Measurements from ENCODE around the gene MARK2. TPM values are rescaled to one million over a fixed set of nuclear protein-coding genes. Genes with fewer than 3 reads are reported as not detected.

Gene MARK2
- total RNA-seq, 2 donors from 2014 or later: 39.7 to 39.8 TPM

DNA sequence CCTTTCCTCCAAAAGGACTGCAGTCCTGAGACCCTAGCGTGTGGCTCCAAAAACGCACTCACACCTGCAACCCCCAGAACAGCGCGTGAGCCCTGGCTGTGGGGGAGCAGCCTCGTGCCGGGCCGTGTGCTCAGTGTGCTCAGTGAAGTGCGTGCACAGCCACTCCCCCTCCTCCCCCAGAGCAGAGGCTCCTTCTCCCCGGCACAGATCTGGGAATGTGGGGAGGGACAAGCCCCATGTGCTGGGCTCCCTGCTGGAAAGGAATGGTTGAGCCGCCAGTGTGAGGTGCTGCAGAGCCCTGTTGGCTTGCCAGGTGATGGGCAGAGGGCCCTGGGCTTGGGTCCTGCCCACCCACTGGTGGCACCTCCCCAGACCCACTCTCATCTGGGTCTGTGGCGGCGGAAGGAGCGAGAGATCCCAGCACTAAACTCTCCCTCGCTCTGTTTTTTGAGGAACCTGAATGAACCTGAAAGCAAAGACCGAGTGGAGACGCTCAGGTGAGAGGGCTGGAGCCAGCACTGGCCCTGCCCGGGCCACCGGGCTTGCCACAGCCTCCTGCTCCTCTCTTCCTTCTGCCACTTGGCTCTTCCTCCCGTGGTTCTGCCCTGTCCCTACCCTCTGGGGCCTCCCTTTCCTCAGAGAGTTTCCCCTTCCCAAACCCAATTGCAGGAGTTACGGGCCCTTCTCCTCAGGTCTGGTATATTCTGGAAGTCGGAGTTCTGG lies 69.1 kb downstream of the MARK2 start:
- no peaks in the 10 kb centered on the region for H3K27me3 ChIP-seq (ENCODE audit: control insufficient read depth, insufficient read depth, low read length, poor library complexity, severe bottlenecking)
- Mint-ChIP-seq H3K27me3 (ENCODE audit: insufficient read depth) (no peaks in the 10 kb centered on the region), H3K36me3 (ENCODE audit: low read depth) (peaks cover 28% of the 10 kb centered on the region), H3K4me3 (no peak overlapping the region), H3K9me3 (no peaks in the 10 kb centered on the region), H3K27ac (no peak overlapping the region), H3K4me1 (peaks cover 4% of the 10 kb centered on the region)
- H3K9ac ChIP-seq (ENCODE audit: extremely low read depth, low read length, poor library complexity, severe bottlenecking): no peak overlapping the region
- peak; percentile 20 for TF ChIP-seq CTCF (conservative IDR thresholded peaks at IDR 0.05)
- no peak overlapping the region for H3K4me3 ChIP-seq (ENCODE audit: low read length)
- H3K27ac ChIP-seq (ENCODE audit: low read depth, low read length): no peak overlapping the region
- DNase-seq: peak; percentile 83
- H3K36me3 ChIP-seq (ENCODE audit: control insufficient read depth, insufficient read depth, low read length): peaks cover 19% of the 10 kb centered on the region
- WGBS, 2 experiments (ENCODE audit: insufficient coverage in 1 of 2, insufficient read length in 1 of 2): 86 to 87% methylated on average over 14 to 21 of the region's 21 CpGs
- H3K9me3 ChIP-seq (ENCODE audit: control insufficient read depth, low read length): no peaks in the 10 kb centered on the region
- peaks cover 9% of the 10 kb centered on the region for H3K4me1 ChIP-seq (ENCODE audit: control insufficient read depth, insufficient read depth, low read length)

DNA sequence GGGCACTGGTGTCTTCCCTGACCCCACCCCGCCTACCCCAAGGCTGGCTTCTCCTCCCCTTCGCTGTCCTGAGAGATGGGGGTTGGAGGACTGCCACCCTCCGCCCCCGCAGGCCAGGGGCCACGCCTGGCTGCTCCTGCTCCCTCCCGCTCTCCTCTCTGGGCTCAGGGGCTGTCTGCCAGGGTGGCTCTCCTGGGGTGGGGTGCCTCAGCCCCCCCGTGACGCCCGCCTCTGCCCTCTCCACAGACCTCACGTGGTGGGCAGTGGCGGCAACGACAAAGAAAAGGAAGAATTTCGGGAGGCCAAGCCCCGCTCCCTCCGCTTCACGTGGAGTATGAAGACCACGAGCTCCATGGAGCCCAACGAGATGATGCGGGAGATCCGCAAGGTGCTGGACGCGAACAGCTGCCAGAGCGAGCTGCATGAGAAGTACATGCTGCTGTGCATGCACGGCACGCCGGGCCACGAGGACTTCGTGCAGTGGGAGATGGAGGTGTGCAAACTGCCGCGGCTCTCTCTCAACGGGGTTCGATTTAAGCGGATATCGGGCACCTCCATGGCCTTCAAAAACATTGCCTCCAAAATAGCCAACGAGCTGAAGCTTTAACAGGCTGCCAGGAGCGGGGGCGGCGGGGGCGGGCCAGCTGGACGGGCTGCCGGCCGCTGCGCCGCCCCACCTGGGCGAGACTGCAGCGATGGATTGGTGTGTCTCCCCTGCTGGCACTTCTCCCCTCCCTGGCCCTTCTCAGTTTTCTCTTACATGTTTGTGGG lies 69.9 kb downstream of the MARK2 start:
- peaks cover 14% of the 10 kb centered on the region for H3K36me3 ChIP-seq (ENCODE audit: control insufficient read depth, insufficient read depth, low read length)
- H3K4me3 ChIP-seq (ENCODE audit: low read length): no peak overlapping the region
- 91% methylated on average over 33 to 41 of the region's 46 CpGs for WGBS, 2 experiments (ENCODE audit: insufficient coverage in 1 of 2, insufficient read length in 1 of 2)
- no peak for TF ChIP-seq CTCF (conservative IDR thresholded peaks at IDR 0.05)
- peaks cover 9% of the 10 kb centered on the region for H3K4me1 ChIP-seq (ENCODE audit: control insufficient read depth, insufficient read depth, low read length)
- no peak overlapping the region for H3K4me3 Mint-ChIP-seq
- H3K27me3 Mint-ChIP-seq (ENCODE audit: insufficient read depth): no peaks in the 10 kb centered on the region
- H3K9me3 ChIP-seq (ENCODE audit: control insufficient read depth, low read length): no peaks in the 10 kb centered on the region
- H3K27ac ChIP-seq (ENCODE audit: low read depth, low read length): peak overlapping the region; percentile 24
- H3K4me1 Mint-ChIP-seq: peaks cover 4% of the 10 kb centered on the region
- H3K27me3 ChIP-seq (ENCODE audit: control insufficient read depth, insufficient read depth, low read length, poor library complexity, severe bottlenecking): no peaks in the 10 kb centered on the region
- peak; percentile 50 for DNase-seq
- H3K9ac ChIP-seq (ENCODE audit: extremely low read depth, low read length, poor library complexity, severe bottlenecking): no peak overlapping the region
- no peaks in the 10 kb centered on the region for H3K9me3 Mint-ChIP-seq
- peak overlapping the region; percentile 30 for H3K27ac Mint-ChIP-seq
- H3K36me3 Mint-ChIP-seq (ENCODE audit: low read depth): peaks cover 24% of the 10 kb centered on the region

GRCh38 chr11:63909591-63910506 lies 70.9 kb downstream of the MARK2 start:
- Histone ChIP-seq H3K27me3 (ENCODE audit: control insufficient read depth, insufficient read depth, low read length, poor library complexity, severe bottlenecking) (no peaks in the 10 kb centered on the region), H3K9ac (ENCODE audit: extremely low read depth, low read length, poor library complexity, severe bottlenecking) (no peak overlapping the region), H3K4me1 (ENCODE audit: control insufficient read depth, insufficient read depth, low read length) (peaks cover 10% of the 10 kb centered on the region), H3K36me3 (ENCODE audit: control insufficient read depth, insufficient read depth, low read length) (peaks cover 6% of the 10 kb centered on the region), H3K4me3 (ENCODE audit: low read length) (no peak overlapping the region), H3K27ac (ENCODE audit: low read depth, low read length) (peak overlapping the region; percentile 78), H3K9me3 (ENCODE audit: control insufficient read depth, low read length) (no peaks in the 10 kb centered on the region)
- Mint-ChIP-seq H3K9me3 (no peaks in the 10 kb centered on the region), H3K4me3 (no peak overlapping the region), H3K36me3 (ENCODE audit: low read depth) (peaks cover 22% of the 10 kb centered on the region), H3K27ac (no peak overlapping the region), H3K4me1 (peaks cover 4% of the 10 kb centered on the region), H3K27me3 (ENCODE audit: insufficient read depth) (no peaks in the 10 kb centered on the region)
- no peak for TF ChIP-seq CTCF (conservative IDR thresholded peaks at IDR 0.05)
- 58 to 65% methylated on average over 7 to 22 of the region's 24 CpGs for WGBS, 2 experiments (ENCODE audit: insufficient coverage in 1 of 2, insufficient read length in 1 of 2)
- DNase-seq: peak; percentile 78

All from endodermal cell (in vitro differentiated cells).